Transverse colon (tissue), 4 donors: ENCODE results near the gene CTRL. TPM values are rescaled to one million over a fixed set of nuclear protein-coding genes. Genes with fewer than 3 reads are reported as not detected.
"Not testable (repeated sequence)": the region's sequence is repeated elsewhere in the genome, so short reads cannot be mapped to it uniquely, and the experiment has no call there.

Experiments
- DNase-seq: peaks from one replicate; pipeline ENCODE4 v3.0.0-alpha.2; 2019
- H3K27ac ChIP-seq, 4 donors: fragments of 200-600 bp; sonication (generic); 2 replicates each; pipeline ENCODE4 v1.5.1; 2016 to 2018; ENCODE audit warnings: inconsistent platforms in 4 of 4
- H3K27me3 ChIP-seq: fragments of 200-600 bp; sonication (generic); 2 replicates; pipeline ENCODE4 v1.5.1; 2017; ENCODE audit warnings: inconsistent platforms
- H3K36me3 ChIP-seq, 4 donors: fragments of 200-600 bp; sonication (generic); 2 replicates each; pipeline ENCODE4 v1.5.1; 2017 to 2019; ENCODE audit warnings: inconsistent platforms in 4 of 4
- H3K4me1 ChIP-seq, 4 donors: fragments of 200-600 bp; sonication (generic); 2 replicates each; pipeline ENCODE4 v1.5.1; 2017 to 2020; ENCODE audit warnings: inconsistent platforms in 4 of 4
- H3K4me3 ChIP-seq, 4 donors: fragments of 200-600 bp; sonication (generic); 1 replicate in 1 of 4; 2 replicates in 3 of 4; pipeline versions ENCODE4 v1.5.1 to v1.6.1; 2017 to 2019; ENCODE audit warnings: inconsistent platforms in 4 of 4
- H3K9me3 ChIP-seq, 2 donors: fragments of 200-600 bp; sonication (generic); 2 replicates each; pipeline ENCODE4 v1.5.1; 2017 to 2019; ENCODE audit warnings: inconsistent platforms in 2 of 2
- EP300 ChIP-seq: sonication (generic); formaldehyde crosslinking; IDR thresholded peaks from one replicate; pipeline ENCODE4 v1.6.1; 2017; ENCODE audit warnings: antibody characterized with exemption, low read depth
- POLR2A ChIP-seq: fragments of 450-650 bp; IDR thresholded peaks from one replicate; pipeline ENCODE4 v1.6.1; 2016; ENCODE audit warnings: antibody characterized with exemption, mild to moderate bottlenecking, moderate library complexity
- POLR2AphosphoS5 ChIP-seq, 3 donors: sonication (generic); formaldehyde crosslinking; IDR thresholded peaks; one replicate each; pipeline ENCODE4 v1.6.1; 2016; ENCODE audit warnings: antibody characterized with exemption in 3 of 3
- WGBS, 2 donors: methylation state at CpG; one replicate each; pipeline ENCODE4 v1.1.5; 2018; ENCODE audit warnings: low coverage in 1 of 2; 5-methylcytosine and 5-hydroxymethylcytosine counted together
- in situ Hi-C, 4 donors: fragments of 200-750 bp; cut with MboI; loops; one replicate each; pipeline versions ENCODE4 v1.15.0 to v1.15.1; 2017; ENCODE audit warnings: low sequenced_read_pairs in 3 of 4, low pct_ligation_motif_present in 1 of 4, low pct_unique_long_range_greater_than_20kb in 1 of 4
- intact Hi-C: fragments of 100-400 bp; cut with DNase I; formaldehyde crosslinking; loops from one replicate; pipeline ENCODE4 v1.15.1; 2023; ENCODE audit warnings: low total_unique reads
- total RNA-seq, 4 donors: library from RNA; depleted of rRNA; stranded (reverse); fragments of >200 nt; gene quantifications; one replicate each; pipeline ENCODE4 v1.1.0, GENCODE V29; 2016
- TF ChIP-seq, protein P1 (sequence below), 5 experiments: fragments of 200-600 bp in 3 of 5; fragments of 450-650 bp in 2 of 5; sonication (generic) in 3 of 5; IDR thresholded peaks; 1 replicate in 2 of 5; 2 replicates in 3 of 5; pipeline ENCODE4 v1.5.1; 2016 to 2017; ENCODE audit warnings: antibody characterized with exemption in 5 of 5, inconsistent platforms in 3 of 5, mild to moderate bottlenecking in 2 of 5, moderate library complexity in 1 of 5

The CTRL gene
- total RNA-seq, 4 donors from 2014 or later = 1.6 to 2.1 (median 1.6) TPM; not detected in 1

DNA sequence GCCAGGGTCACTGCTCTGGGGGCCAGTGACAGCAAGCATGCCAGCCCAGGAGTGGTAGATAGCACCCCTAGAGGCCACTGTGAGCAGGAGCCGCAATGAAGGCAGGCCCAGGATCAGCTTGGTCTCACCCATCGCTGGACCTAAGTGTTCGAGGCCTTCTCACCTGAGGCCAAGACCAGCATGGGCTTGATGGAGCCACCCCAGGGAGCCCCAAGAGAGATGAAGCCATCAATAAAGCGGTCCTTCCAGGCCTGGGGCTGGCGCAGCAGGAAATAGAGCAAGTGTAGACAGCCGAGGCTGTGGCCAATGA is 10.5 kb upstream of the CTRL start:
- Histone ChIP-seq H3K4me3 (no peak overlapping the region), H3K27me3 (no peaks in the 10 kb centered on the region), H3K4me1 (peaks cover 23 to 27% (median 25%) of the 10 kb centered on the region in 4 donors), H3K36me3 (no peaks in the 10 kb centered on the region), H3K9me3 (no peaks in the 10 kb centered on the region), H3K27ac (peak overlapping the region in 1 of 4 donors; percentile 89)
- in situ Hi-C loops = no loop called here
- WGBS, 2 donors = 77% methylated on average over 6 of the region's 6 CpGs; no CpG with 5 or more reads in 1 of the 2 donors
- TF ChIP-seq POLR2A = no peak
- TF ChIP-seq, protein P1, sequence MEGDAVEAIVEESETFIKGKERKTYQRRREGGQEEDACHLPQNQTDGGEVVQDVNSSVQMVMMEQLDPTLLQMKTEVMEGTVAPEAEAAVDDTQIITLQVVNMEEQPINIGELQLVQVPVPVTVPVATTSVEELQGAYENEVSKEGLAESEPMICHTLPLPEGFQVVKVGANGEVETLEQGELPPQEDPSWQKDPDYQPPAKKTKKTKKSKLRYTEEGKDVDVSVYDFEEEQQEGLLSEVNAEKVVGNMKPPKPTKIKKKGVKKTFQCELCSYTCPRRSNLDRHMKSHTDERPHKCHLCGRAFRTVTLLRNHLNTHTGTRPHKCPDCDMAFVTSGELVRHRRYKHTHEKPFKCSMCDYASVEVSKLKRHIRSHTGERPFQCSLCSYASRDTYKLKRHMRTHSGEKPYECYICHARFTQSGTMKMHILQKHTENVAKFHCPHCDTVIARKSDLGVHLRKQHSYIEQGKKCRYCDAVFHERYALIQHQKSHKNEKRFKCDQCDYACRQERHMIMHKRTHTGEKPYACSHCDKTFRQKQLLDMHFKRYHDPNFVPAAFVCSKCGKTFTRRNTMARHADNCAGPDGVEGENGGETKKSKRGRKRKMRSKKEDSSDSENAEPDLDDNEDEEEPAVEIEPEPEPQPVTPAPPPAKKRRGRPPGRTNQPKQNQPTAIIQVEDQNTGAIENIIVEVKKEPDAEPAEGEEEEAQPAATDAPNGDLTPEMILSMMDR (IDR thresholded peaks at IDR 0.05) = peak; percentile 55 to 67 (median 62)
- no peak for TF ChIP-seq POLR2AphosphoS5 (IDR thresholded peaks at IDR 0.05)
- TF ChIP-seq EP300 = no peak
- DNase-seq = no peak
- intact Hi-C loops = no loop called here

DNA sequence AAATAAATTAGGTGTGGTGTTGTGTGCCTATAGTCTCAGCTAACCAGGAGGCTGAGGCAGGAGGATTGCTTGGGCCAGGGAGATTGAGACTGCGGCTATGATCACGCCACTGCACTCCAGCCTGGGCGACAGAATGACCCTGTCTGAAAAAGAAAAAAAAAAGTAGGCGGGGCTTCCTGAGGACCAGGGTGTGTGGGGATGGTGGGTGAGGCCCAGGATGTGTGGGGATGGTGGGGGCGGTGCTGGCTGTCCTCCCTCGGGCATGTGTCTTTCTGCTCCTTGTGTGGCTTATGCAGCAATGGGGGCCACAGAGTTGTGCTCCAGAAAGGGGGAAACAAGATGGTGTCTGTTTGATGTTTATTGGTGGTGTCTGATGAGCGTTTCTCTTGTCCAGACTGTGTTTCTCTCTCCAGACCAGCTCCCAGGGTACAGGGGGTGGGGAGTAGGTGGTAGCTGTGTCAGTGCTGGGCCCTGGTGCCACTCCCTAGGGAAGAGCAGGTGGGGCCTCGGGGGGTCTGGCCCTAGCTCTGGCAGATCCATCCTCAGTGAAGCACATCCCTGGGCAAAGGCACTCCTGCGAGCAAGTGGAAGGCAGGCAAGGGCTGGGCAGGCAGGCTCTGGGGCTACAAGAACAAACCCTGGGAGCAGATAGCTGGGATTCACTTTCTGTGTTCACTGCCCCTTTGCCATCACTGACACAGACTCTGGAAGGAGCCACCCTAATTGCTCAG is 10.0 kb upstream of the CTRL start:
- TF ChIP-seq, protein P1 (IDR thresholded peaks at IDR 0.05) = no peak
- TF ChIP-seq EP300 (no peak), POLR2A (no peak), POLR2AphosphoS5 (IDR thresholded peaks at IDR 0.05) (no peak)
- Histone ChIP-seq H3K4me3 (no peak overlapping the region), H3K36me3 (no peaks in the 10 kb centered on the region), H3K4me1 (peaks cover 27 to 31% (median 29%) of the 10 kb centered on the region in 4 donors), H3K27ac (no peak overlapping the region), H3K27me3 (no peaks in the 10 kb centered on the region), H3K9me3 (no peaks in the 10 kb centered on the region)
- intact Hi-C loops = no loop called here
- in situ Hi-C loops = no loop called here
- WGBS, 2 donors = 62 to 88% methylated on average over 5 to 9 of the region's 9 CpGs
- no peak for DNase-seq

DNA sequence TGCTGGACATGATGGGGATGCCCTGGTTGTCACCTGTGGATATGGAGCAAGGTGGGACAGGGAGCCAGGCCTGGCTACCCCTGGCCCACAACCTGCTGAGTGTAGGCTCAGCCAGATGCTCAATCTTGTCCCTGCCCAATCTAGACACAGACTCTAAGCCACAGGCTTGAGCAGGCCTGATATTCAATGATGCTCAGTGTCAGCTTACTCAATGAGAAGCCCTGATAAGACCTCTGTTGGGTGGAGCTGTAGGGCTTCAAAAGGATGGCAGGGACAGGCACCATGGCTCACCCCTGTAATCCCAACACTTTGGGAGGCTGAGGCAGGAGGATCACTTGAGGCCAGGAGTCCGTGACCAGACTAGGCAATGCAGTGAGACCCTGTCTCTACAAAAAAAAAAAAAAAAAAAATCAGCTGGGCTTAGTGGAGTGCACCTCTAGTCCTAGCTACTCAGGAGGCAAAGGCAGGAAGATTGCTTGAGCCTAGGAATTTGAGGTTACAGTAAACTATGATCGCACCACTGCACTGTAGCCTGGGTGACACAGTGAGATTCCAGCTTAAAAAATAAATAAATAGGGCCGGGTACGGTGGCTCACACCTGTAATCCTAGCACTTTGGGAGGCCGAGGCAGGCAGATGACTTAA is 8.9 kb upstream of the CTRL start:
- H3K36me3 ChIP-seq = no peaks in the 10 kb centered on the region
- intact Hi-C loops (no loop called here), in situ Hi-C loops (no loop called here)
- DNase-seq = no peak
- WGBS, 2 donors = 86 to 94% methylated on average over 2 to 5 of the region's 5 CpGs
- peaks cover 27 to 31% (median 29%) of the 10 kb centered on the region in 4 donors for H3K4me1 ChIP-seq
- no peak overlapping the region for H3K27ac ChIP-seq
- no peak overlapping the region for H3K4me3 ChIP-seq
- TF ChIP-seq, protein P1 (IDR thresholded peaks at IDR 0.05) = no peak
- no peak for TF ChIP-seq EP300
- TF ChIP-seq POLR2AphosphoS5 (IDR thresholded peaks at IDR 0.05) = no peak
- no peak for TF ChIP-seq POLR2A
- H3K27me3 ChIP-seq = no peaks in the 10 kb centered on the region
- H3K9me3 ChIP-seq = no peaks in the 10 kb centered on the region

DNA sequence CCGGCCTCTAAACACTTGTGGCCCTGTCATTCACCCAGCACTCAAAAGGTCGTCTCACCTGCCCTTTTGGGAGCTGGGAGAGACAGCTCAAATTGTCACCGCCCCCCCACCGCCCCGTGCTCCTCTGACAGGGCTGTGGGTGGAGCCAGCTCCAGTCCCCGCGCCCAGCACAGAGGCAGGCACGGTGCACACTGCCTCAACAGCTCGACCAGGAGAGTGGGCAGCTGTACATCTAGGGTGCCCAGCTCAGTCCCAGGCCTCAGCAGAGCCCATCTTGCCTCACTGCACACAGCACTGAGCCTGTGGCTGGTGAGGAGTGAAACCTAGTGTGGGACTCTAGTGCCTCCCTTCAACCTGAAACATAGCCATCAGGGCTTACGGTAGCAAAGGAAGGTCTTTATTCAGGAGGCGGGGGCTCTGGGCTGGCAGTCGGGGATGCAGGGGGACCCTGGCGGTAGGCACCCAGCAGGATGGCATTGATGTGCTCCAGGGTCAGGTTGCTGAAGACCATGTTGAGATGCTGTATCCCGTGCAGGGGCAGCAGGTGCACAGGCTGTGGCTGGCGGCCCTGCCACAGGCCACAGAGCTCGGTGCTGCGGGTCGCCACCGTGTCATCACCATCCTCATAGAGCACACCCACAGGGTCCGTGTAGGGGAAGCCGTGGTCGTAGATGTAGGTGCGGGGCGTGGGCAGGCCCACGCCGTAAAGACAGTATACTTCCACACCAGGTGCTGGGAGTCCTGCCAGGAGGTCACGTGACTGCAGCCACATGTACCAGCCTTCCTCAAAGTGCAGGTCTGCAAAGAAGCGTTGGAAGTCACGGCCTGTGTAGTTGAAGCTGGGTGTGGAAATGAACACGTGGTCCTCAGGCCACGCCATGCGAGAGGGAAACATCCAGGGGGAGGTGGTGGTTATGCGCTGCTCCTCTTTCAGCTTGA is 8.1 kb upstream of the CTRL start:
- no peaks in the 10 kb centered on the region for H3K9me3 ChIP-seq
- H3K27ac ChIP-seq = no peak overlapping the region
- TF ChIP-seq POLR2A = no peak
- TF ChIP-seq, protein P1 (IDR thresholded peaks at IDR 0.05) = no peak
- no peak for TF ChIP-seq POLR2AphosphoS5 (IDR thresholded peaks at IDR 0.05)
- TF ChIP-seq EP300 = no peak
- DNase-seq = peak; percentile 66
- in situ Hi-C loops (no loop called here), intact Hi-C loops (no loop called here)
- H3K27me3 ChIP-seq = no peaks in the 10 kb centered on the region
- no peaks in the 10 kb centered on the region for H3K36me3 ChIP-seq
- 54% methylated on average over 25 of the region's 33 CpGs; no CpG with 5 or more reads in 1 of the 2 donors for WGBS, 2 donors
- H3K4me3 ChIP-seq = no peak overlapping the region
- H3K4me1 ChIP-seq = peaks cover 32 to 36% (median 35%) of the 10 kb centered on the region in 4 donors

DNA sequence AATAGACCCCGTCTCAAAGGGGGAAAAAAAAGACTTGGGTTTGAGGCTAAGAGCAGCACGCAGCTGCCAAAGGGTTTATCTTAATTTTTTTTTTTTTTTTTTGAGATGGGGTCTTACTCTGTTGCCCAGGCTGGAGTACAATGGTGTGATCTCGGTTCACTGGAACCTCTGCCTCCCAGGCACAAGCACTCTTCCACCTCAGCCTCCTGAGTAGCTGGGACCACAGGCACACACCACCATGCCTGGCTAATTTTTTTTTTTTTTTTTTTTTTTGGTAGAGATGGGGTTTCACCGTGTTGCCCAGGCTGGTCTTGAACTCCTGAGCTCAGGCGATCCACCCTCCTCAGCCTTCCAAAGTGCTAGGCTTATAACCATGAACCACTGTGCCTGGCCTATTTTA is 6.1 kb upstream of the CTRL start:
- H3K4me3 ChIP-seq, in situ Hi-C loops, H3K27me3 ChIP-seq, intact Hi-C loops, H3K9me3 ChIP-seq, H3K36me3 ChIP-seq, DNase-seq: not testable (repeated sequence)
- Histone ChIP-seq H3K4me1 (peaks cover 22 to 25% (median 23%) of the 10 kb centered on the region in 4 donors), H3K27ac (peak overlapping the region; percentile 90 to 97 (median 96))
- WGBS, 2 donors = 94 to 100% methylated on average over 1 to 5 of the region's 5 CpGs
